GM12874 (cell line): ENCODE measurements around the gene QSER1.

Source experiments
- CTCF ChIP-seq: IDR thresholded peaks from 2 replicates; pipeline ENCODE4 v1.5.1; 2011; ENCODE audit warnings: low read depth, mild to moderate bottlenecking, control low read depth, low read length, moderate library complexity; ENCODE audit not compliant: insufficient read depth

QSER1 gene

GRCh38 chr11:32902089-32902665 is 9.6 kb downstream of the QSER1 start:
- no peak for TF ChIP-seq CTCF

GRCh38 chr11:32905028-32905667 is 12.5 kb downstream of the QSER1 start:
- TF ChIP-seq CTCF = no peak

GRCh38 chr11:32908619-32909018 is 16.0 kb downstream of the QSER1 start:
- TF ChIP-seq CTCF = no peak

- no peak for TF ChIP-seq CTCF
These were observed 18.8 kb downstream of the QSER1 start for GRCh38 chr11:32911413-32911812.

- TF ChIP-seq CTCF = no peak
These were observed 20.8 kb downstream of the QSER1 start for GRCh38 chr11:32913445-32913844.

- TF ChIP-seq CTCF = no peak
These were observed 23.8 kb downstream of the QSER1 start for GRCh38 chr11:32916361-32916760.

GRCh38 chr11:32916994-32917393 is 24.4 kb downstream of the QSER1 start:
- TF ChIP-seq CTCF = no peak
